Body of pancreas (tissue), 4 donors: ENCODE results near the gene MSI2. TPM values are rescaled to one million over a fixed set of nuclear protein-coding genes. Genes with fewer than 3 reads are reported as not detected.

ENCODE experiments used
- ATAC-seq: fragments of 150-250 bp; one replicate; pipeline ENCODE4 v1.9.1; 2016
- DNase-seq, 4 donors: peaks; one replicate each; pipeline ENCODE4 v3.0.0-alpha.2; 2019
- H3K27ac ChIP-seq, 4 donors: fragments of 200-600 bp; sonication (generic); 1 replicate in 3 of 4; 2 replicates in 1 of 4; pipeline versions ENCODE4 v1.5.1 to v1.6.1; 2016 to 2019; ENCODE audit warnings: mild to moderate bottlenecking in 1 of 4, mixed read lengths in 1 of 4, moderate library complexity in 1 of 4
- H3K27me3 ChIP-seq, 2 donors: fragments of 200-600 bp; sonication (generic); one replicate each; pipeline ENCODE4 v1.6.0; 2016; ENCODE audit warnings: mild to moderate bottlenecking in 1 of 2
- H3K36me3 ChIP-seq, 2 donors: fragments of 200-600 bp; sonication (generic); replicated peaks in 1 of 2; 2 replicates each; pipeline ENCODE4 v1.5.1; 2016; ENCODE audit warnings: low read depth in 2 of 2; ENCODE audit not compliant: insufficient read depth in 1 of 2
- H3K4me1 ChIP-seq: fragments of 200-600 bp; sonication (generic); one replicate; pipeline ENCODE4 v1.6.0; 2016
- H3K4me3 ChIP-seq, 2 donors: fragments of 200-600 bp; sonication (generic); 1 replicate in 1 of 2; 2 replicates in 1 of 2; pipeline ENCODE4 v1.5.1; 2016 to 2019
- H3K9me3 ChIP-seq, 3 donors: fragments of 200-600 bp; sonication (generic); 1 replicate in 2 of 3; 2 replicates in 1 of 3; pipeline ENCODE4 v1.5.1; 2016
- POLR2A ChIP-seq, 3 donors: fragments of 450-650 bp; IDR thresholded peaks; one replicate each; pipeline ENCODE4 v1.6.1; 2016; ENCODE audit warnings: antibody characterized with exemption in 3 of 3, mild to moderate bottlenecking in 2 of 3
- WGBS, 2 donors: methylation state at CpG; one replicate each; pipeline ENCODE4 v1.1.5; 2017; 5-methylcytosine and 5-hydroxymethylcytosine counted together
- intact Hi-C: fragments of 100-400 bp; cut with DNase I; formaldehyde crosslinking; loops from one replicate; pipeline ENCODE4 v1.15.1; 2023
- total RNA-seq, 2 donors: library from RNA; depleted of rRNA; stranded (reverse); fragments of >200 nt; gene quantifications; one replicate each; pipeline ENCODE4 v1.1.0, GENCODE V29; 2016
- TF ChIP-seq, protein P1 (sequence below), 7 experiments: fragments of 450-650 bp in 4 of 7; fragments of 200-600 bp in 3 of 7; sonication (generic) in 3 of 7; IDR thresholded peaks; one replicate each; pipeline ENCODE4 v1.5.1; 2016 to 2019; ENCODE audit warnings: antibody characterized with exemption in 7 of 7

The MSI2 gene
- total RNA-seq, 2 donors from 2014 or later: 21.1 to 28.5 TPM

DNA sequence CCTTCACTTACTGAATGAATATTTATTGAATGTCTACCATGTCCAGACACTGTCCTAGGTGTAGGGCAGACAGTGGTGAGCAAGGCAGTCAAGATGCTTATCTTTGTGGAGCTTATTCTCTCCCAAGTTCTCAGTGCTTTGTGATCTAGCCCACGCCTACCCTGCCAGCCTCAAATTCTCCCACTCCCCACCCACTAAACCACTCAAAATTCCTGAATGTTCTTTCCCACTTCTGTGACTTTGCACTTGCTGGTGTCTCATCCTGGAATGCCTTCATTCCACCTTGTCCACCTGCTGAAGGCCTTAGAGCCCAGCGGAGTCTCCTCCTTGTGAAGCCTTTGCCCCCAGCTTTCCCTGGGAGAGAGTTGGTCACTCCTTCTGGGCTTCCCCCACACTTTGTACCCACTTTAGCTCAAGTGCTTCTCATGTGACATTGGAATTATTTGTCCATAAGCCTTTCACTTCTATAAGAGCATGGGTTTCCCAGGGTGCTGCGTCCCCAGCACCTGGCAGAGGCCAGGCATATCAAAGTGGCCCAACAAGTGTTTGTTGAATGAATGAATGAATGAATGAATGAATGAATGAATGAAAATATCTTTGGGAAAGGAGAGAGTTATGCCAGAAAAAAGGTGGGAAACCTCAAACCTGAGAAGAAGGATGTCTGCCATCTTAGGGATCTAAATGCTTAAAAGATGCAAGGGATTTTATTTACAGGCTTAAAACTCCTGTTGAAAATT, 465.8 kb downstream of the MSI2 start:
- H3K9me3 ChIP-seq: no peaks in the 10 kb centered on the region
- H3K4me3 ChIP-seq: no peak overlapping the region
- ATAC-seq (no peak), DNase-seq (no peak)
- no peaks in the 10 kb centered on the region for H3K4me1 ChIP-seq
- no peak for TF ChIP-seq POLR2A (IDR thresholded peaks at IDR 0.05)
- TF ChIP-seq, protein P1, sequence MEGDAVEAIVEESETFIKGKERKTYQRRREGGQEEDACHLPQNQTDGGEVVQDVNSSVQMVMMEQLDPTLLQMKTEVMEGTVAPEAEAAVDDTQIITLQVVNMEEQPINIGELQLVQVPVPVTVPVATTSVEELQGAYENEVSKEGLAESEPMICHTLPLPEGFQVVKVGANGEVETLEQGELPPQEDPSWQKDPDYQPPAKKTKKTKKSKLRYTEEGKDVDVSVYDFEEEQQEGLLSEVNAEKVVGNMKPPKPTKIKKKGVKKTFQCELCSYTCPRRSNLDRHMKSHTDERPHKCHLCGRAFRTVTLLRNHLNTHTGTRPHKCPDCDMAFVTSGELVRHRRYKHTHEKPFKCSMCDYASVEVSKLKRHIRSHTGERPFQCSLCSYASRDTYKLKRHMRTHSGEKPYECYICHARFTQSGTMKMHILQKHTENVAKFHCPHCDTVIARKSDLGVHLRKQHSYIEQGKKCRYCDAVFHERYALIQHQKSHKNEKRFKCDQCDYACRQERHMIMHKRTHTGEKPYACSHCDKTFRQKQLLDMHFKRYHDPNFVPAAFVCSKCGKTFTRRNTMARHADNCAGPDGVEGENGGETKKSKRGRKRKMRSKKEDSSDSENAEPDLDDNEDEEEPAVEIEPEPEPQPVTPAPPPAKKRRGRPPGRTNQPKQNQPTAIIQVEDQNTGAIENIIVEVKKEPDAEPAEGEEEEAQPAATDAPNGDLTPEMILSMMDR (IDR thresholded peaks at IDR 0.05): no peak
- no peaks in the 10 kb centered on the region for H3K27me3 ChIP-seq
- WGBS, 2 donors: 90 to 94% methylated on average over 3 of the region's 3 CpGs
- intact Hi-C loops: no loop called here
- no peak overlapping the region for H3K27ac ChIP-seq
- H3K36me3 ChIP-seq: no peaks in the 10 kb centered on the region

DNA sequence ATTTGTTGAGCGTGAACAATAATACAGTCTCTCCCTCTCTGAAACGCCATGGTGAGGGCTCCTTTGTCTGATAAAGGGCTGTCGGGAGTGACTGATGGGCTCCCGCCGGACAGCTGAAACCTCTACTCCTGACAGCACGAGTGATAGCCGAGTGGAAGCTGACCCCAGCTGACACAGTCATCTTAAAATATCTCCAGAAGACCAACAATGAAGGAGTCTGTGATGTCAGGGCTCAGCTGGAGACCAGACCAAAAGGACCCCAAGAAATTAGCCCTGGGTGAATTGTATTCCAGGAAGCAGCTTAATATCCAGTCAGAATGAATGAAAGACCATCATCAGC, 466.4 kb downstream of the MSI2 start:
- intact Hi-C loops: no loop called here
- TF ChIP-seq POLR2A (IDR thresholded peaks at IDR 0.05): no peak
- TF ChIP-seq, protein P1 (IDR thresholded peaks at IDR 0.05): no peak
- WGBS, 2 donors: 72% methylated on average over 7 of the region's 7 CpGs

DNA sequence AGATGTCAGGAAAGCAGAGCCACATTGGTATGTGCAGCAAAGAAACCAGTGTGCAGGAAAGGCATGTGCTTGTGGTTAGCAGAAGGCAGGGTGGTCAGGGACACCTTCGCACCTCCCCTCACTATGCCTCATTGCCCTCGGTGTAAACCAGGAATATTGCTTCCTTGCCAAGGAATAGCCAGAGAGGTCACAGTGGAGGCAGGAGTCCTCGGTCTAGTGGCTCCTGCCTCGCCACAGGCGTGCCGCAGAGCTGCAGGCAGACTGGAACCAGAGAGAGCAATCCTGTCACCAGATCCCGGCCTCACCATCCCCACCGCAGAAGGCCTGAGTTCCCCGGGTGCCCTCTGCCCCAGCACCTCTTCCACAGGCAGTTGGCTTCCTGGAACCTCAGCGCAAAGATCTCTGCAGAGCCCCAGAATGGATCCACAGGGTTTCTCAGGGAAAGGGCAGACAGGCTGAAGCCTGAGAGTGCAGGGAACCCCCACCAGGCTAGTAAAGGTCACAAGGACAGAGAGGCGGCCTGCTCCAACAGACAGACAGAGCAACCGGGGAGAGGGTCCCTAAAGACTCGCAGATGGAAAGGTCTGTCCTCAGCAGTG, 467.2 kb downstream of the MSI2 start:
- no peak overlapping the region for H3K27ac ChIP-seq
- intact Hi-C loops: no loop called here
- no peaks in the 10 kb centered on the region for H3K36me3 ChIP-seq
- H3K4me1 ChIP-seq: no peaks in the 10 kb centered on the region
- H3K9me3 ChIP-seq: no peaks in the 10 kb centered on the region
- DNase-seq (no peak), ATAC-seq (no peak)
- WGBS, 2 donors: 85 to 91% methylated on average over 5 to 13 of the region's 13 CpGs
- H3K4me3 ChIP-seq: no peak overlapping the region
- no peaks in the 10 kb centered on the region for H3K27me3 ChIP-seq
- no peak for TF ChIP-seq POLR2A (IDR thresholded peaks at IDR 0.05)
- TF ChIP-seq, protein P1 (IDR thresholded peaks at IDR 0.05): no peak

More for the DNA sequence above, 466.4 kb downstream of the MSI2 start:
- H3K27ac ChIP-seq: no peak overlapping the region
- H3K36me3 ChIP-seq: no peaks in the 10 kb centered on the region
- DNase-seq: no peak
- no peaks in the 10 kb centered on the region for H3K9me3 ChIP-seq
- no peak for ATAC-seq
- no peak overlapping the region for H3K4me3 ChIP-seq
- H3K27me3 ChIP-seq: no peaks in the 10 kb centered on the region
- H3K4me1 ChIP-seq: no peaks in the 10 kb centered on the region

DNA sequence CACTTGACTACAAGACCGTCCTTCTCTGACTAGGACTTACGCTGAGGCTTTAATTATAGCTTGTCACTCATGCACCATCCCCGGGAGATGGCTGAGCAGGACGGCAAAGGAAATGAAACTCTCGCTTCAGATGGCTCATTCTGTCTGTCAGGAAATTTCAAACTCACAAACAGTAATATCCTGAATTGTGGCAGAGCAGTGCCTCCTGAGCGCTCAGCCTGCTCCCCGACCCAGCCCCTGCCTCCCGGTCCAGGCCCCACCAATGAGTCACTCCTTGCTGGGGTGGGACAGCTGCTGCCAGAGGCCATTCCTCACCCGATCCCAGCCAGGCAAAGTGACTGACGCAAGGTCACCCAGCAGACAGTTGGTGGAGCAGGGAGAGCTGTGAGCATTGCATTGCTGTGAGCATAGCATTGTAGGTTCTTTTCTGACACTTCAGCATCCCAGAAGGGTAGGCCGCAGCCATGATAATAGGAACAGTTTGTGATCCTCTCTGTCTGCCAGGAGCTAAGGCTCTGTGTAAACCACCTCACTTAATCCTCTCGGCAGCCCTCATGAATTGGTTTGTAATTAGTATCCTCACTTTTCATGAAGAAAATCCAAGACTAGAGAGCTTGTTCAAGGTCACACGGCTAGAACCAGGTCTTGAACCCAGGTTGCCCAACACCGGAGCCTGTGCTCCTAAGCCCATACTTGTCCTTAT, 467.9 kb downstream of the MSI2 start:
- ATAC-seq (no peak), DNase-seq (no peak)
- H3K9me3 ChIP-seq: no peaks in the 10 kb centered on the region
- intact Hi-C loops: no loop called here
- H3K27ac ChIP-seq: no peak overlapping the region
- WGBS, 2 donors: 68 to 77% methylated on average over 10 to 14 of the region's 14 CpGs
- H3K4me1 ChIP-seq: no peaks in the 10 kb centered on the region
- H3K36me3 ChIP-seq: no peaks in the 10 kb centered on the region
- H3K4me3 ChIP-seq: no peak overlapping the region
- no peak for TF ChIP-seq POLR2A (IDR thresholded peaks at IDR 0.05)
- TF ChIP-seq, protein P1 (IDR thresholded peaks at IDR 0.05): no peak
- no peaks in the 10 kb centered on the region for H3K27me3 ChIP-seq
